ENCODE measurements around the gene OLIG2.

- no peak for TF ChIP-seq CTCF (IDR thresholded peaks at IDR 0.05)
- no peak for TF ChIP-seq ZNF138 (CRISPR knock-in tag; conservative IDR thresholded peaks at IDR 0.05)
- TF ChIP-seq USF2 (CRISPR knock-in tag; IDR thresholded peaks at IDR 0.05) = no peak
- TF ChIP-seq TCF7 (CRISPR knock-in tag; IDR thresholded peaks at IDR 0.05; ENCODE audit: low read depth) = no peak
- no peak for TF ChIP-seq NFE2L1 (CRISPR knock-in tag; IDR thresholded peaks at IDR 0.05)
- TF ChIP-seq SOX15 (CRISPR knock-in tag; IDR thresholded peaks at IDR 0.05) = no peak
- TF ChIP-seq NR3C1 (CRISPR knock-in tag; conservative IDR thresholded peaks at IDR 0.05; ENCODE audit: low read depth) = no peak
- no peak for TF ChIP-seq SMAD4 (CRISPR knock-in tag; IDR thresholded peaks at IDR 0.05)
- TF ChIP-seq ZSCAN18 (CRISPR knock-in tag; IDR thresholded peaks at IDR 0.05) = no peak
- no peak for TF ChIP-seq MYBL2 (CRISPR knock-in tag; IDR thresholded peaks at IDR 0.05)
- no peak for TF ChIP-seq ZNF317 (CRISPR knock-in tag; IDR thresholded peaks at IDR 0.05; ENCODE audit: borderline replicate concordance, low read depth)
- TF ChIP-seq PREB (CRISPR knock-in tag; IDR thresholded peaks at IDR 0.05; ENCODE audit: borderline replicate concordance) = no peak
- TF ChIP-seq E2F1 (CRISPR knock-in tag; IDR thresholded peaks at IDR 0.05) = no peak
Measured at GRCh38 chr21:33007747-33008146, 18.0 kb upstream of the OLIG2 start.
